HG03139 (cell line): ENCODE measurements around the gene IRS2.
"Not testable (repeated sequence)": the region's sequence is repeated elsewhere in the genome, so short reads cannot be mapped to it uniquely, and the experiment has no call there.

Experiments used
- ATAC-seq: cut with Tn5 transposase; IDR thresholded peaks from one replicate; pipeline ENCODE4 v1.9.1; 2021; ENCODE audit not compliant: unreplicated experiment

IRS2 gene, protein sequence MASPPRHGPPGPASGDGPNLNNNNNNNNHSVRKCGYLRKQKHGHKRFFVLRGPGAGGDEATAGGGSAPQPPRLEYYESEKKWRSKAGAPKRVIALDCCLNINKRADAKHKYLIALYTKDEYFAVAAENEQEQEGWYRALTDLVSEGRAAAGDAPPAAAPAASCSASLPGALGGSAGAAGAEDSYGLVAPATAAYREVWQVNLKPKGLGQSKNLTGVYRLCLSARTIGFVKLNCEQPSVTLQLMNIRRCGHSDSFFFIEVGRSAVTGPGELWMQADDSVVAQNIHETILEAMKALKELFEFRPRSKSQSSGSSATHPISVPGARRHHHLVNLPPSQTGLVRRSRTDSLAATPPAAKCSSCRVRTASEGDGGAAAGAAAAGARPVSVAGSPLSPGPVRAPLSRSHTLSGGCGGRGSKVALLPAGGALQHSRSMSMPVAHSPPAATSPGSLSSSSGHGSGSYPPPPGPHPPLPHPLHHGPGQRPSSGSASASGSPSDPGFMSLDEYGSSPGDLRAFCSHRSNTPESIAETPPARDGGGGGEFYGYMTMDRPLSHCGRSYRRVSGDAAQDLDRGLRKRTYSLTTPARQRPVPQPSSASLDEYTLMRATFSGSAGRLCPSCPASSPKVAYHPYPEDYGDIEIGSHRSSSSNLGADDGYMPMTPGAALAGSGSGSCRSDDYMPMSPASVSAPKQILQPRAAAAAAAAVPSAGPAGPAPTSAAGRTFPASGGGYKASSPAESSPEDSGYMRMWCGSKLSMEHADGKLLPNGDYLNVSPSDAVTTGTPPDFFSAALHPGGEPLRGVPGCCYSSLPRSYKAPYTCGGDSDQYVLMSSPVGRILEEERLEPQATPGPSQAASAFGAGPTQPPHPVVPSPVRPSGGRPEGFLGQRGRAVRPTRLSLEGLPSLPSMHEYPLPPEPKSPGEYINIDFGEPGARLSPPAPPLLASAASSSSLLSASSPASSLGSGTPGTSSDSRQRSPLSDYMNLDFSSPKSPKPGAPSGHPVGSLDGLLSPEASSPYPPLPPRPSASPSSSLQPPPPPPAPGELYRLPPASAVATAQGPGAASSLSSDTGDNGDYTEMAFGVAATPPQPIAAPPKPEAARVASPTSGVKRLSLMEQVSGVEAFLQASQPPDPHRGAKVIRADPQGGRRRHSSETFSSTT (N-terminal part only)

DNA sequence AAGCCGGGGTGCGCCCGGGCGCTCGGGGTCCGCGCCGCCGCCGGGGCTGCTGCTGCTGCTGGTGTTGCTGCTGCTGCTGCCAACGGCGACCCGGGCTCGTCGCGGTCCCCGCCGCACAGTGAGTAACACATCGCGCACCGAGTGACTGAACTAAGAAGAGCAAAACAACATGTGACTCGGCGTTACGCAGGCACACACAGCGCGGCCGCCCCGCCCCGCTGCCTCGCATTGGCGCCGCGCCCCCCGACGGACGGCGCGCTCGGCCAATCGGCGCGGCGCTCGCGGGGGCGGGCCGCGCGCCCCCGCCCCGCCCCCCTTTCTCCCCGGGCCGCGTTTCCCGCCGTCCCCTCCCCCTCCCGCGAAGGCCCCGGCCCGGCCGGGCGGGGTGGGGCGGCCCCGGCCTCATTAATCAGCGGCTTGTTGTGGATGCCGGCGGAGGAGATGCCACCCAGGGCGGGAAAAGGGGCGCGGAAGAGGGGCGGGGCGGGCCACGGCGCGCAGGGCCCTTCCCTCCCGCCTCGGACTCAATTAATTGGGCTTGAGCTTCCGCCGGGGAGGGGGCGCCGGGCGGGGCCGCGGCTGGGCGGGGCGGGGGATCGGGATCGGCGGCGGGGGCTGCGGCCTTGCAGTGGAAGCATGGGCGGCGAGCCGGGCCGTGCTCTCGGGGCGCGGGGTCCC, at the start of gene IRS2:
IRS2 (minus strand) TSS at position 127 of the 678 bp plus-strand sequence. CDS start 530 bp downstream, outside the sequence.
- peak; percentile 94 for ATAC-seq

DNA sequence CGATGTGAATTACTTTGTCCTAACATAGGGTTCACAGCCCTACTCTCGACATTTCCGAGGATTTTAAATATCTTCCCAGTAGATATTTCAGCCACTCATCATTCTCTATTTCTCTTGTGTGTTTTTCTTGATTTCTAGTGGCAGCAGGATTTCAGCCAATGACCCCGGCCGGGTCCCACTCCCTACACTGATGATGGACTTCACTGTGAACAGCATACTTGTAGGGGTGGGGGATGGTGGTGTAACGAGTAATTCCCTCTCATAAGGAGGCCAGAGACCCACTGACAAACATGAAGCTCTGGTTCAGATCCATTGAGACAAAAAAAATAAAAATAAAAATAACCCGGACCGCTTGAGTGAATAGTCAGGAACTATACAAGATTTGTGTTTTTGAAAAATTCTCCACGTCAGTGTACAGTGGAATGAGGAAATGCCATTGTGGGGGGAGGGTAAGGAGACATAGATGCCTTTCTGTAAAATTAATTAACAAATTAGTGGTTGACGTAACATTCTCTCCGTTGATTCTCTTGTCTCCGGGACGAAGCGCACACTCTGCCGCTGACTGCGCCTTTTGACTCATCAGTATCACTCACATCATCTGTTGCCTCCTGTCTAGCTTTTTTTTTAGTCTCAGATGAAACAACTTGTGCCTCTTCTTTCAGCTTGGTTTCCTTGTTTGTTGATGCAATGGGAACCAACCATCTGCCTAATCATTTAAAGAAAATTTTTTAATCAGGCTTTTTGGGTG, 48.8 kb upstream of the IRS2 start:
- no peak for ATAC-seq

DNA sequence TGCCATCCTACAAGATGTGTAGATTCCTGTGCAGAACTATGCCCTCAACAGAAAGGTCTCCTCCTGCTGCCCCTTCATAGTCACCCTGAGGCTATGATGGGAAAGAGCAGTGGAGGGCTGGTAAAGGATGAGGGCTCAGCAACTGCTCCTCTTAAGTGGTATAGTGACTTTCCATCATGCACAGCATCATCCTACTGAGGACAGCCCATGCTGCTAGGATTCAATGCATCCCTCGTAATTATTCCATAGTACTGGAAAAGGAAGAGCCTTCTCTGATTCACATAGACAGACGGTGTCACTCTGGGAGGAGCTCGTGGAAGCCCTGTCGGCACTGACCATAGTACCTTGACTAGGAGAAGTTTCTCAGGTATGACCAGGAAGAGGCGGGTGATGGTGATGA, 47.6 kb upstream of the IRS2 start:
- ATAC-seq: no peak

DNA sequence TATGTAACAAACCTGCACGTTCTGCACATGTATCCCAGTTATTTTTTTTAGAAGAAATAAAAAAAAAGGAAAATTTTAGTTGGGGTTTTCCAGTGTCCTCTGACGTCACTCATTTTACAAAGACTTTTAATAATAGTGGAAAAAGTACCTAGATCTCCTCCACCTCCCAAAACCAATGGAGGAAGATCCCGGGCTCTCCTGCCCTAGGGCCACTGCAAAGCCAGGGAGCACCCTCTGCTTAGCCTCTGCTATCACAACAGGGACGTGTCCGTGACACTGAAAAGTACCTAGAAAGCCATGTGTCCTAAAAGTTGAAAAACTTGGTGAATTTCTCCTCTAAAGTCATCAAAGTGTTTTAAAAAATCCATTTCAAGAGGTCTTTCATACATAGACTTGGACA, 46.7 kb upstream of the IRS2 start:
- no peak for ATAC-seq

DNA sequence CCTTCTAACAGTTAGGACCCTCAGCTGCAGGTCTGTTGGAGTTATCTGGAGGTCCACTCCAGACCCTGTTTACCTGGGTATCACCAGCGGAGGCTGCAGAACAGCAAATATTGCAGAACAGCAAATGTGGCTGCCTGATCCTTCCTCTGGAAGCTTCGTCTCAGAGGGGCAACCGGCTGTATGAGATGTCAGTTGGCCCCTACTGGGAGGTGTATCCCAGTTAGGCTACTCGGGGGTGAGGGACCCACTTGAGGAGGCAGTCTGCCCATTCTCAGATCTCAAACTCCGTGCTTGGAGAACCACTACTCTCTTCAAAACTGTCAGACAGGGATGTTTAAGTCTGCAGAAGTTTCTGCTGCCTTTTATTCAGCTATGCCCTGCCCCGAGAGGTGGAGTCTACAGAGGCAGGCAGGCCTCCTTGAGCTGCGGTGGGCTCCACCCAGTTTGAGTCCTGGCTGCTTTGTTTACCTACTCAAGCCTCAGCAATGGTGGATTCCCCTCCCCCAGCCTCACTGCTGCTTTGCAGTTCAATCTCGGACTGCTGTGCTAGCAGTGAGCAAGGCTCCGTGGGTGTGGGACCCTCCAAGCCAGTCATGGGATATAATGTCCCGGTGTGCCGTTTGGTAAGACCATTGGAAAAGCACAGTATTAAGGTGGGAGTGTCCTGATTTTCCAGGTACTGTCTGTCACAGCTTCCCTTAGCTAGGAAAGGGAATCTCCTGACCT, 42.4 kb upstream of the IRS2 start:
- ATAC-seq: not testable (repeated sequence)

DNA sequence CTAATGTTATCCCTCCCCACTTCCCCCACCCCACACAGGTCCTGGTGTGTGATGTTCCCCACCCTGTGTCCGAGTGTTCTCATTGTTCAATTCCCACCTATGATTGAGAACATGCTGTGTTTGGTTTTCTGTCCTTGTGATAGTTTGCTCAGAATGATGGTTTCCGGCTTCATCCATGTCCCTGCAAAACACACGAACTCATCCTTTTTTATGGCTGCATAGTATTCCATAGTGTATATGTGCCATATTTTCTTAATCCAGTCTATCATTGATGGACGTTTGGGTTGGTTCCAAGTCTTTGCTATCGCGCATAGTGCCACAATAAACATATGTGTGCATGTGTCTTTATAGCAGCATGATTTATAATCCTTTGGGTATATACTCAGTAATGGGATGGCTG, 36.8 kb upstream of the IRS2 start:
- ATAC-seq: not testable (repeated sequence)

DNA sequence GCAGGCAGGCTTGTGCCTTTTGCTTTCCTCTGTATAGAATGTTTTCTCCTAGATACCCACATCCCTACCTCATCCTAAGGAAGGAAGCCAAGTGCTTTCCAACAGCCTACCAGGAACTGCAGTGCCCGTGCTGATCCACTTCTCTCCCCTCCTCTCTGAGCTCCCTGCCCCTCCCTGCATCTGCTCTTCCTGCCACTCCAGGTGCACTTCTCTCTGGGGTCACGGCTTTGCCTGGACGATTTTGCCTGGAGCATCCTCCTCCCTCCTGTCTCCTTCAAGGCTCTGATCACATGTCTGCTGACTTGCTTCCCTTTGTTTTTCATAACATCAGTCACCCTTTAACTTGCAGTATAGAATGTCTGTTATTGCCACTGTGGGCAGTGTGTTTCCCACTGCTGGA, 34.7 kb upstream of the IRS2 start:
- ATAC-seq: no peak

DNA sequence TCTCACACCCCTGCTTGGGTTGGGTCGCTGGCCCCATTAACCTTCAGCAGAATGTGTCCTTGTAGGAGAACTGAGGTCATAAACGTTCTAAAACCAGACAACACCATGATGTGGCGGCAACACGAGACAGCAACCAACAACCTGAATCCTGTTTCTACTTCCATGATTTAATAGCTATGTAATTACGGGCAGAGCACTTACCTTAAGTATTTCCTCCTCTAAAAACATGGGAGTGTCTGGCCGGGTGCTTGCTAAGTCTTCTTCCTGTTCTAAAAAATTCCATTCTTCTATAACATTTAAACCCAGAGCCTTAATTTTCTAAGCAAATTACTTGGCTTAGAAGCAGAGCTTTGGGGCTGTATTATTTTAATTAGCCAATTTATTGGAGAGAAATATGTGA, 33.5 kb upstream of the IRS2 start:
- ATAC-seq: no peak

DNA sequence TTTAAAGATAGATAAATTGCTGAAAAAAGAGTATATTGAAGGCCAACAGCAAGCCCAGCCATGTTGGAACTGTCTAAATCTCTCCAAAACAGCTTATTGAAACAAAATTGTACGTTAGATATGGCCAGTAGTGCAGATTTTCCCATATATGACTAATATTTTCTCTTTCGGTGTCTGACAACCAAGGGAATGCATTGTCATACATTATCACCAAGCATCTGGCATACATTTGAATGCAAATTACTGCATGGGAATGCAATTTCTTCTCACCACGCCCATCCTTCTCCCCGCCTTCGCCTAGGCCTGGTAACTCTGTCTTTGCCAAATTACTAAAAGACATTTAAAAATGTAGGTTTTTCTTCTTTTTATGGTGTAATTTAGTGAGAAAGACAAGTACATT, 32.5 kb upstream of the IRS2 start:
- ATAC-seq: no peak

DNA sequence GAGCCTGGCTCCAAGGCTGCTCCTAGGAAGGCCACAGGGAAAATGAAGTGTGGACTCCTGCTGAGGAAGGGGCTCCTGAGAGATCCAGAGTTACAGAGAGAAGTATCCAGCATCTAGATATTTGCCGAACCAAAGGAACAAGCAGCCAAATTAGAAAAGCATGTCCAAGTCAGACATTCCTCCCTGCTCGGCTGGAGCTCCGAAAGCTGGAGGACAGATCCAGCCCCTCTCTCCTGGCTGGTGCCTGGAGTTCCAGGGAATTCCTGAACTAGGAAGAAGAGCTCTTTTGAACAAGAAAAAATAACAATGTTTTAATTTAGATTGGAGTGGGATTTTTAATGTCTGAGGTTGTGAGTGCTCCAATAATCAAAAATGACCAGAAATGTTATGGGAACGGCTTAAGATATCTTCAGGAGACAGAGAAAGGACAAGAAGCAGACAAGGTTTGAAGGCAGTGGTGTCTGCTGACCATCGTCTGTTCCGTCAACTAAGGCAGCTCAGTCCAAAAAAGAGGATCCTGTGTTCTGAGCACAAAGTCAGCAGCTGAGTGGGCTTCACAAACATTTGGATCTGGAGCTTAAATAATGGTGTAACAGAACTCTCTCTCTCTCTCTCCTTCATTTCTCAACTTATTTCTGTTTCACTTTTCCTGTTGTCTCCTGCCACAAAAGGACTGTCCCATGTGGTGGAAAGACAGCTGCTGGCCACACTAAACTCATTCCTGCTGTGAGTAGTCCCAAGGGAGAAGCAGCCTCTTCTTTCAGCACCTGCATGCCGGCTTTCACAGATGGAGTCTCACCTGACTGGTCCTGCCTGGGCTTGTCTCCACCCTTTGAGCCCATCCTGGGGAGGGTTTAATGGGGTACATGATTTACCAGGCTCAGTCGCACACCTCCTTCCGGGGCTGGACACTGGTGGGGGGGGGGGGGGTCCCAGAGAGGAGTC, 31.5 kb upstream of the IRS2 start:
- no peak for ATAC-seq

DNA sequence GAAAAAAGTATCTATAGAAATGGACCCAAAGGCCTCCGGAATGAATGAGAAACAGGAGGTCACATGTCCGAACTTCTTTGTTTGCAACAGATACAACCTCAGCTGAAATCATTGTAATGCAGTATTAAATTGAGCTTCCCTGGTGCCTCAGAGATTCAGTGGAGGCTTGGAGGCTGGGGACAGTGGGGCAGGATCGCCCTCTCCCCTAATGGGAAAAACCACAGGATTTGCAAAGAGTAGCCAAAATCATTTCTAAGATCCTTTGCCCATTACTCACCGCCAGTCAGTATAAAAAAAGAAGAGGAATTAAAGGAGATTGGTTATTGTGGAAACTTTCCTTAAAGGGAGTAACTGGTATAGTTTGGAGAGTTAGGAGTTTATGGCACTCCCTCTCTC, 30.4 kb upstream of the IRS2 start:
- ATAC-seq: no peak

DNA sequence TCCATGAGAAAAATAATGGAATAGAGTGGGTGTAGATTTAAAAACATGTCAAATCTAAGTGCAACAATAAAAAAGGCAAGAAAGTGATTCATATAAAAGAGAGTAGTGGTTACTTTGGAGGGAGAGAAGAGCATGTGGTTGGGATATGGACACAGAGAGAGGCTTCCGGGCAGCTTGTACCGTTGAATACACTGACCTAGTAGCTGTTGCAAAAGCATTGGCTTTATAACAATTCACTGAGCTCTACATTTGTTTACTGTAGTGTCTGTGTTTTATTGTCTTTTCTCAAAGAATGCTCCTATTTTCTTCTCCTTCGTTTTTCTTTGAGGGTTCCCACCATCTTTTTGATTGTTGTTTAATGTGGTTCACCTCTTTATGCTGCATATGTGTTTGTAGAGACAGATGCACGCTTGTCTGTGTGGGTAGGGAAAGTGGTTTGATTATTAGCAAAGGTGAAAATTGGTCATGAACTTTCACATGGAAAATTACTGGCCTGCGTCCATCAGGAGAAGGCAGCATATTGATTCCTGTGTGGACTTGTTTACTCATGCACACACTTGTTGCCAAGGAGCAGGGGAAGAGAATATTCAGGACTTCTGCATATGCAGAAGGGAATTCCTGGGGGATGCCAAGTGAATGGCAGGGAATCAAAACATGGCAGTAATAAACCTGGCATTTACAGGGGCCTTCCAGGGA, 29.9 kb upstream of the IRS2 start:
- ATAC-seq: no peak

DNA sequence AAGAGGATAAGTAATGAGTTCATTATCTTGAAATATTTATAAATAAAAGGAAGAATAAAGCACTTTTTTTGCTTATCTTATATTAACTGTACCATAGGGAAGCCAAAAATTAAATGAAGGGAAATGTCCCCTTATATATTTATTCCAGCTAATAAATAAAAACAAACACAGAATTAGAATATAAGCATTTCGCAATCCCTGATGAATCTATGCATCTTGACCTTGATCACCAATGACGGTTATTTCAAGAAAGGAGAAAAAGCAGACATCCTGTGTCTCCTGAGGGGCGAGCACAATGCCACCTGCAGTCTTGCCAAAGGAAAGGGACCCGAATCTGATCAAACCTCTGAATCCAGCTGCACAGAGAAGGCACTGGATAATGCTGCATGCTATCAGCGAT, 29.3 kb upstream of the IRS2 start:
- no peak for ATAC-seq

DNA sequence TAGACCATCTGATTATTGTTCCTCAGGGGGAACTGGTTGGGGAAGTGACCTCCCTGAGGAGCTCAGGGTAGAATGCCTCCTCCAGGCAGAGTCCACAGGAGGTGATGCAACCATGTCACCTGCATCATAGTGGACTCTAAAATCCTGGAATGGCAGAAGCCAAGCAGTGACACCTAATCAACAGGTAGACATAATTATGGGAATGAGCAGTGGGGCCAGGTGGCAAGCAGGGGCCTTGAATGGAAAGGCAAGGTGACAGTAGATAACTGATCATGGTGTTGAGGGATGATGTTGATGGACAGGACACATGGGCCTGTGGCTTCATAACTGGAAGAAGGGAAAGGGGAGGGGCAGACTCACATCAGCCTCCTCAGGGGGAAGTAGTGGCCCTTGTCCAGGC, 27.3 kb upstream of the IRS2 start:
- ATAC-seq: no peak

DNA sequence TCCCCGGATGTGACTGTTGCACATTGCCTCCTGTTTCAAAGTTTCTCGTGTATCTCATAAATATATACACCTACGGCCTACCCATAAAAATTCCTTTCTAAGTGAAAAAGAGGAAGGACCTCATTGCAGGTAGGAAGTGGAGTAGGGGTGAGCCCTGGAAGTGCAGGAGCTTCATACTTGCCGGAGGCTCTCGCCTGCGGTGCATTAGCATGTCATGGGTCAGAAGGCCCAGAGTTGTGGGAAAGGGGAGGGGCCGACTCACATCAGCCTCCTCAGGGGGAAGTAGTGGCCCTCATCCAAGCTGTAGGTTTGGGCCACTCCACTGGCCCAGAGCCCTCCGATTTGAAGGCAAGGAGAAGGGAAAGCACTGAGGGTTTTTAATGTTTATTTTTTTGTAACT, 26.0 kb upstream of the IRS2 start:
- ATAC-seq: no peak

DNA sequence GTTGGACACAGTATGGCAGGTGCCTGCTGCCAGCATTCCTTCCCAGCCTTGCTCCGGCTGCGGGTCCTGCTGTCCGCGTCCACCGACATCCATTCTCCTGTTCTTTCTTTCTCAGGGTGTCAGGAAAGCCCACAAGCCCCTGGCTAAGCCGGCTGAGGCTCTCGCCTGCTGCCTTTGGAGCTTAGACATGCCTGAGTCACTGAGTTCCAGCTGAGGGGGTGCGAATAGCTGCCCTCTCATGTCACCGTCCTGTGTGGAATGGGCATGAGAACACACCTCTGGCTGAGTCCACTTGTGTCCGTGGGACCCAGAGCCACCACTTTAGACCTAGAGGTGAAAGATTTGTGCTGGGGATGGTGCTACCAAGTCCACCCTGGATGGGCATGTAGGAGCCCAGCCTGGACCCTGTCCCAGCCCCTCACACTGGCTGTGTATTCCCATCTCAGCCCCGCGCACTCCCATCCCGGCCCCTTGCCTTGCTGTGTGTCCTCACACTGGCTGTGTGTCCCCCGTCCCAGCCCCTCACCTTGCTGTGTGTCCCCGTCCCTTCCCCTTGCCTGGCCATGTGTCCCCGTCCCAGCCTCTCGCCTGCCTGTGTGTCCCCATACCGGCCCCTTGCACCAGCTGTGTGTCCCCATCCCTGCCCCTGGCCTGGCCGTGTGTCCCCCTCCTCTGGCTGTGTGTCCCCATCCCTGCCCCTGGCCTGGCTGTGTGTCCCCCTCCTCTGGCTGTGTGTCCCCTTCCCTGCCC, 24.6 kb upstream of the IRS2 start:
- ATAC-seq: no peak

DNA sequence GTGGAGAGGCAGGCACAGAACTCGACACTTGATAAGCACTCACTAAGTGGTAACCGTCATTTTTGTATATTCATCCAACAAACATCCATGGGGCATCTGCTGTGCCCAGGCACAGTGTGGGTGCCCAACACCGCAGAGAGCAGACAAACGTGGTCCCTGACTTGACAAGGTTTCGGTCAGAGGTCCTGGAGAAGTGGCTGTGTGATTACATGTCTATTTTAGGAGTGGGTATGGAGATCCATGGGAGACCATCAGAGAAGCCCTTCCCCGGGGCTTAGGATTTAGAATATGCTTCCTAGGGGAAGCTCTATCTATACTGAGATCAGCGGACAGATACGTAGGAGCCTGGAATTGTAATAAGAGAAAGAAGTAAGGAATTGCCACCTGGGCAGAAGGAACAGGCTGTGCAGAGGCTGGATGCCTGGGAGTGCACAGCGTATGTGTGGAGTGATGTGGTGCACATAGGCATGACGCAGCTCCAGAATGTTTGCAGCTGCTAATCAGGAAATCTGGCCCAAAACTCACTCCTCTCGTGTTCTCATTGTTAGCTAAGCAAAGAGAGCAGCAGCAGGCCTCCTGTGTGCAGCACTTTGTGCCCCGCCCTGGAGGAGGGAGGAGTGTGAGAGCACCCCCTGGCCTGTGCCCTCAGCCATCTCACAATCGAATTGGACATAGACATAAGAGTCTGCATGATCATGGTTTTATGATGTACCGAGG, 23.0 kb upstream of the IRS2 start:
- ATAC-seq: no peak
